Fibroblast of lung (primary cell): ENCODE results near the gene YWHAH.

Experiments
- EZH2 ChIP-seq: IDR thresholded peaks from 2 replicates; pipeline ENCODE4 v1.5.1; 2012; ENCODE audit warnings: low read length, control low read depth, mild to moderate bottlenecking; ENCODE audit errors: missing control alignments
- TF ChIP-seq, protein P1 (sequence below), 2 donors: IDR thresholded peaks in 1 of 2; conservative IDR thresholded peaks in 1 of 2; 1 replicate in 1 of 2; 2 replicates in 1 of 2; pipeline ENCODE4 v1.5.1; 2011 to 2012; ENCODE audit warnings: low read length in 2 of 2, control low read depth in 1 of 2, inconsistent platforms in 1 of 2, low read depth in 1 of 2, mild to moderate bottlenecking in 1 of 2

DNA sequence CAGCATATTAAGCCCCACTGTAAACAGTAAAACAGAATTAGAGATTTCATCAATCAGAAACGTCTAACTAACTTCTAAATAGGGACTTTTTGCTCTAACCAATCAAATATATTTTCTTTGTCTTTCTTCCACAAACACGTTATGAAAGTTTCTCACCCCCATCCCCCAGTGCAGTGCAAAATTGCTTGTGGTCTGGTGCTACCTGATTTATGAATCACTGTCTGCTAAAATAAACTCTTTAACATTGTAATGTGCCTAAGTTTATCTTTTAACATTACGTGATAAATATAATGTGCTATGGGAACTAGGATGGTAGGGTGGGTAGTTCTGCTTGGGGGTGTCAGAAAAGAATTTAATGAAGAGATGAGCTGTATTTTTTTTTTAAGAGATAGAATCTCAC, 51.5 kb downstream of the YWHAH start:
- TF ChIP-seq, protein P1, sequence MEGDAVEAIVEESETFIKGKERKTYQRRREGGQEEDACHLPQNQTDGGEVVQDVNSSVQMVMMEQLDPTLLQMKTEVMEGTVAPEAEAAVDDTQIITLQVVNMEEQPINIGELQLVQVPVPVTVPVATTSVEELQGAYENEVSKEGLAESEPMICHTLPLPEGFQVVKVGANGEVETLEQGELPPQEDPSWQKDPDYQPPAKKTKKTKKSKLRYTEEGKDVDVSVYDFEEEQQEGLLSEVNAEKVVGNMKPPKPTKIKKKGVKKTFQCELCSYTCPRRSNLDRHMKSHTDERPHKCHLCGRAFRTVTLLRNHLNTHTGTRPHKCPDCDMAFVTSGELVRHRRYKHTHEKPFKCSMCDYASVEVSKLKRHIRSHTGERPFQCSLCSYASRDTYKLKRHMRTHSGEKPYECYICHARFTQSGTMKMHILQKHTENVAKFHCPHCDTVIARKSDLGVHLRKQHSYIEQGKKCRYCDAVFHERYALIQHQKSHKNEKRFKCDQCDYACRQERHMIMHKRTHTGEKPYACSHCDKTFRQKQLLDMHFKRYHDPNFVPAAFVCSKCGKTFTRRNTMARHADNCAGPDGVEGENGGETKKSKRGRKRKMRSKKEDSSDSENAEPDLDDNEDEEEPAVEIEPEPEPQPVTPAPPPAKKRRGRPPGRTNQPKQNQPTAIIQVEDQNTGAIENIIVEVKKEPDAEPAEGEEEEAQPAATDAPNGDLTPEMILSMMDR (conservative IDR thresholded peaks at IDR 0.05 in 1 of 2, IDR thresholded peaks at IDR 0.05 in 1 of 2; ENCODE audit: low read depth in 1 of 2, low read length in 2 of 2): no peak
- no peak for TF ChIP-seq EZH2
